GM20000 (cell line): Measurements from ENCODE around the gene NCF4.

Source experiments
- DNase-seq: peaks from one replicate; pipeline ENCODE4 v3.0.0; 2012; ENCODE audit warnings: low spot score
- CTCF ChIP-seq: IDR thresholded peaks from 2 replicates; pipeline ENCODE4 v1.5.1; 2012; ENCODE audit warnings: mild to moderate bottlenecking, control low read depth; ENCODE audit errors: extremely low read depth, missing control alignments

Gene NCF4

DNA sequence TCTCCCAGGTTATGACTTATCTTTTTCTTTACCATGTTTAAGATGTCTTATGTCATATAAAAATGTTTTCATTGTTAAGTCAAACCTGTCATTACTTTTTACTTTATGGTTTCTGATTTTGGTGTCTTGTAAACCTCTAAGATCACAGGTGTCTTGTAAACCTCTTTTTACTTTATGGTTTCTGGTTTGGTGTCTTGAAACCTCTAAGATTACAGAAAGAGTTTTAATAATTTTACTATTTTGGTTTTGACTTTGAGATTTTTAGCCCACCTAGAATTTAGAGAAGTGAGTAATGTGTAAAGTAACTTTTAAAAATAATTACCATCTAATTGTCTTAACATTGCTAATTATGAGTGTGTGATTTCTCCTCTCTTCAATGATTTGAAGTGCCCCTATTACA, 55.2 kb downstream of the NCF4 start:
- TF ChIP-seq CTCF, result no peak
- DNase-seq, result no peak

DNA sequence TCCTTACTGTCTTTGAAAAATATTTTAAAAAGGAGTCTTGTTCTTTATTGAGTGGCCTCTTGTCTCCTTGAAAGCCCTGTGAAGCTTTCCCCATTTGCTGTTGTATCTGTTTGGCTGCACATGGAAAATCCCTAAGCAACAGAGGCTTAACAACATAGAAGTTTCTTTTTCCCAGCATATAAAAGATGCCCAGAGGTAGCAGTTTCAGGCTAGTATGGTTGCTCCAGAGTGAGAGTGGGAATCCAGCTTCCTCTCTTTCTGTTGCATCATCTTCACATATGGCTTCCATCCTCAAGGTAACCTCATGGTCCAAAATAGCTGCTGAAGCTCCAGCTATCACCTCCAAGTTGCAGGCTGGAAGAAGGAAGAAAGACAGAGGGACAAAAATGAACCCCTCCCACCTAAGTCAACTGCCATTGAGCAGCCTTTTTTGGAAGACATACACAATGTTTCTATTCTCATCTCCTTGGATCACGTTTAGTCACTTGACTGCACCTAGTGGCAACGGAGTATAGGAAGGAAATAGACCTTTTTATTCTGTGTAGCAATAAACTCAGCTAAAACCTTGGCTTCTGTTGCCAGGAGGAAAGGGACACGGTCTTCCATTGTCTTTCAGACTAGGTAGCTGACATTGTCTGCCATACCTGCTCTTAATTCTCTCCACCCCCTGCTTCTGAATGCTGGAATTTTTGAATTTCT, 57.9 kb downstream of the NCF4 start:
- no peak for DNase-seq
- no peak for TF ChIP-seq CTCF

- peak; percentile 79 for DNase-seq
- no peak for TF ChIP-seq CTCF
These were observed 60.7 kb downstream of the NCF4 start for GRCh38 chr22:36921309-36922104.

DNA sequence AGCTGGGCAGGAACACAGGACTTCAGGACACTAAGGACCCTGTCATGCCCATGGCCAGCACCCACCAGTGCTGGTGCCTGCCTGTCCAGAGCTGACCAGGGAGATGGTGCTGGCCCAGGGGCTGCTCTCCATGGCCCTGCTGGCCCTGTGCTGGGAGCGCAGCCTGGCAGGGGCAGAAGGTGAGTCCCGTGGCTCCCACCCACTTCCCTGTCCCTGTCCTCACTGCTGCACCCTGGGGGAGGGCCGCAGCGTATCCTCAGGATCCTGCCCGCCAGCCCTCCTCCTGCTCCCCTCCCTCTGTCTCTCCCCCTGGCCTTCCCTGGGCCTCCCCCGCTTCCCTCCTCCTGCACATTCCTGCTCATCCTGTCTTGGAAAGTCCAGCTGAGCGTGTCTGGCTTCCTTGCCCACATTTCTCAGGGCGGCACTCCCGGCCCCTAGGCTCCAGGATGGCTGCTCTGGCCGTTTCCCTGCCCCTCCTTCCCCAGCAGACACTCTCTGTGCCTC, 61.4 kb downstream of the NCF4 start:
- no peak for DNase-seq
- no peak for TF ChIP-seq CTCF

GRCh38 chr22:36922711-36923110, 61.9 kb downstream of the NCF4 start:
- TF ChIP-seq CTCF, result no peak
- no peak for DNase-seq

DNA sequence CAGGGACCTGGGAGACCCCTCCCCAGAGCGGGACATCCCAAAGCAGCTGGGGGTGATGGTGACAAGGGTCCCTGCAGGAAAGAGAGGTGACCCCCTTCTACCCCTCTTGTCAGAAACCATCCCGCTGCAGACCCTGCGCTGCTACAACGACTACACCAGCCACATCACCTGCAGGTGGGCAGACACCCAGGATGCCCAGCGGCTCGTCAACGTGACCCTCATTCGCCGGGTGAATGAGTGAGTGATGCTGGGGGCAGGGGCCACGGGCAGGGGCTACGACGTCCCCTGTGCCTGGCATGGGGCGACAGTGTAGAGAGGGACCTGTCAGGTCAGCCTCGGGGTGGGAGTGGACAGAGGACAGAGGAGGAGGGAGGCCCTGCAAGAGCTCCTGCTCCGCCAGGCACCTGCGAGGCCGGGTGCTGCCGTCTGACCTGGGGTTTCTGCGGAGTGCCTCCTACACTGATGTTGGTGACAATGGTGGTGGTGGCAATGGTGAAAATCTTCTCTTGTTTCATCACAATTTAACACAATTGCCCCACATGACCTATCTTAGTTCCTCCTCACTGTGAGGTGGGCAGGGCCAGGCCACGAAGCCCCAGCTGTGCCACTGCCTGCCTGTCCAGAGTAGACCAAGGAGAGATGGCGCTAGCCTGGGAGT, 62.5 kb downstream of the NCF4 start:
- no peak for DNase-seq
- TF ChIP-seq CTCF, result no peak
